NCI-H524 treated with DMSO at 0.1 percent for 48 hours (cell line): ENCODE results near the gene PRKN.

Experiments
- DNase-seq: peaks from one replicate; lab custom pipeline; 2025; lab: John Stamatoyannopoulos, UW

The PRKN gene

GRCh38 chr6:162053084-162053483, 674.5 kb downstream of the PRKN start:
- no peak for DNase-seq

- no peak for DNase-seq
These were observed 677.0 kb downstream of the PRKN start for GRCh38 chr6:162050579-162050978.

- no peak for DNase-seq
These were observed 681.2 kb downstream of the PRKN start for GRCh38 chr6:162046324-162046723.

- no peak for DNase-seq
These were observed 694.9 kb downstream of the PRKN start for GRCh38 chr6:162032620-162033019.

- no peak for DNase-seq
These were observed 697.5 kb downstream of the PRKN start for GRCh38 chr6:162029873-162030576.

- DNase-seq = no peak
These were observed 700.7 kb downstream of the PRKN start for GRCh38 chr6:162026843-162027242.

GRCh38 chr6:162026031-162026430, 701.5 kb downstream of the PRKN start:
- DNase-seq = no peak

GRCh38 chr6:162019349-162019748, 708.2 kb downstream of the PRKN start:
- DNase-seq = peak; percentile 92

GRCh38 chr6:162017536-162017935, 710.0 kb downstream of the PRKN start:
- no peak for DNase-seq

- DNase-seq = no peak
These were observed 713.3 kb downstream of the PRKN start for GRCh38 chr6:162014069-162014811.

GRCh38 chr6:162005372-162005771, 722.2 kb downstream of the PRKN start:
- no peak for DNase-seq

- no peak for DNase-seq
These were observed 730.8 kb downstream of the PRKN start for GRCh38 chr6:161996783-161997182.

GRCh38 chr6:161985876-161986423, 741.6 kb downstream of the PRKN start:
- DNase-seq = no peak

- no peak for DNase-seq
These were observed 742.9 kb downstream of the PRKN start for GRCh38 chr6:161984713-161985112.

- no peak for DNase-seq
These were observed 751.0 kb downstream of the PRKN start for GRCh38 chr6:161976553-161976952.

- no peak for DNase-seq
These were observed 754.5 kb downstream of the PRKN start for GRCh38 chr6:161973064-161973463.

GRCh38 chr6:161971043-161971442, 756.5 kb downstream of the PRKN start:
- DNase-seq = no peak

- no peak for DNase-seq
These were observed 763.8 kb downstream of the PRKN start for GRCh38 chr6:161963634-161964234.

GRCh38 chr6:161963181-161963580, 764.4 kb downstream of the PRKN start:
- no peak for DNase-seq

GRCh38 chr6:161961796-161962195, 765.8 kb downstream of the PRKN start:
- DNase-seq = no peak

- no peak for DNase-seq
These were observed 766.5 kb downstream of the PRKN start for GRCh38 chr6:161961046-161961445.

GRCh38 chr6:161959072-161959471, 768.5 kb downstream of the PRKN start:
- DNase-seq = no peak

GRCh38 chr6:161956082-161956481, 771.5 kb downstream of the PRKN start:
- DNase-seq = no peak
